Gastroesophageal sphincter (tissue), 3 donors: ENCODE results near the gene SMCR8.

ENCODE experiments used
- CTCF ChIP-seq, 4 experiments: fragments of 200-600 bp in 2 of 4; fragments of 450-650 bp in 2 of 4; sonication (generic) in 1 of 4; IDR thresholded peaks; one replicate each; pipeline ENCODE4 v1.5.1; 2017 to 2019; ENCODE audit warnings: antibody characterized with exemption in 4 of 4, mild to moderate bottlenecking in 2 of 4, moderate library complexity in 2 of 4
- POLR2A ChIP-seq, 2 donors: fragments of 450-650 bp; IDR thresholded peaks; one replicate each; pipeline ENCODE4 v1.6.1; 2017; ENCODE audit warnings: antibody characterized with exemption in 2 of 2, mild to moderate bottlenecking in 2 of 2, moderate library complexity in 1 of 2
- POLR2AphosphoS5 ChIP-seq: sonication (generic); formaldehyde crosslinking; IDR thresholded peaks from one replicate; pipeline ENCODE4 v1.6.1; 2017; ENCODE audit warnings: antibody characterized with exemption

- no peak for TF ChIP-seq CTCF (IDR thresholded peaks at IDR 0.05)
- TF ChIP-seq POLR2A (IDR thresholded peaks at IDR 0.05), result no peak
- no peak for TF ChIP-seq POLR2AphosphoS5
Measured at GRCh38 chr17:18318117-18318516, 3.0 kb downstream of the SMCR8 start.
